Transverse colon (tissue), 4 donors: ENCODE results near the gene STH.

Experiments
- EP300 ChIP-seq: sonication (generic); formaldehyde crosslinking; IDR thresholded peaks from one replicate; pipeline ENCODE4 v1.6.1; 2017; ENCODE audit warnings: antibody characterized with exemption, low read depth
- POLR2A ChIP-seq: fragments of 450-650 bp; IDR thresholded peaks from one replicate; pipeline ENCODE4 v1.6.1; 2016; ENCODE audit warnings: antibody characterized with exemption, mild to moderate bottlenecking, moderate library complexity
- POLR2AphosphoS5 ChIP-seq, 3 donors: sonication (generic); formaldehyde crosslinking; IDR thresholded peaks; one replicate each; pipeline ENCODE4 v1.6.1; 2016; ENCODE audit warnings: antibody characterized with exemption in 3 of 3
- TF ChIP-seq, protein P1 (sequence below), 5 experiments: fragments of 200-600 bp in 3 of 5; fragments of 450-650 bp in 2 of 5; sonication (generic) in 3 of 5; IDR thresholded peaks; 1 replicate in 2 of 5; 2 replicates in 3 of 5; pipeline ENCODE4 v1.5.1; 2016 to 2017; ENCODE audit warnings: antibody characterized with exemption in 5 of 5, inconsistent platforms in 3 of 5, mild to moderate bottlenecking in 2 of 5, moderate library complexity in 1 of 5

DNA sequence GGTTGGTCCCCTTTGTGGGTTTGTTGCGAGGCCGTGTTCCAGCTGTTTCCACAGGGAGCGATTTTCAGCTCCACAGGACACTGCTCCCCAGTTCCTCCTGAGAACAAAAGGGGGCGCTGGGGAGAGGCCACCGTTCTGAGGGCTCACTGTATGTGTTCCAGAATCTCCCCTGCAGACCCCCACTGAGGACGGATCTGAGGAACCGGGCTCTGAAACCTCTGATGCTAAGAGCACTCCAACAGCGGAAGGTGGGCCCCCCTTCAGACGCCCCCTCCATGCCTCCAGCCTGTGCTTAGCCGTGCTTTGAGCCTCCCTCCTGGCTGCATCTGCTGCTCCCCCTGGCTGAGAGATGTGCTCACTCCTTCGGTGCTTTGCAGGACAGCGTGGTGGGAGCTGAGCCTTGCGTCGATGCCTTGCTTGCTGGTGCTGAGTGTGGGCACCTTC lies 27.3 kb upstream of the STH start:
- TF ChIP-seq, protein P1, sequence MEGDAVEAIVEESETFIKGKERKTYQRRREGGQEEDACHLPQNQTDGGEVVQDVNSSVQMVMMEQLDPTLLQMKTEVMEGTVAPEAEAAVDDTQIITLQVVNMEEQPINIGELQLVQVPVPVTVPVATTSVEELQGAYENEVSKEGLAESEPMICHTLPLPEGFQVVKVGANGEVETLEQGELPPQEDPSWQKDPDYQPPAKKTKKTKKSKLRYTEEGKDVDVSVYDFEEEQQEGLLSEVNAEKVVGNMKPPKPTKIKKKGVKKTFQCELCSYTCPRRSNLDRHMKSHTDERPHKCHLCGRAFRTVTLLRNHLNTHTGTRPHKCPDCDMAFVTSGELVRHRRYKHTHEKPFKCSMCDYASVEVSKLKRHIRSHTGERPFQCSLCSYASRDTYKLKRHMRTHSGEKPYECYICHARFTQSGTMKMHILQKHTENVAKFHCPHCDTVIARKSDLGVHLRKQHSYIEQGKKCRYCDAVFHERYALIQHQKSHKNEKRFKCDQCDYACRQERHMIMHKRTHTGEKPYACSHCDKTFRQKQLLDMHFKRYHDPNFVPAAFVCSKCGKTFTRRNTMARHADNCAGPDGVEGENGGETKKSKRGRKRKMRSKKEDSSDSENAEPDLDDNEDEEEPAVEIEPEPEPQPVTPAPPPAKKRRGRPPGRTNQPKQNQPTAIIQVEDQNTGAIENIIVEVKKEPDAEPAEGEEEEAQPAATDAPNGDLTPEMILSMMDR (IDR thresholded peaks at IDR 0.05): no peak
- no peak for TF ChIP-seq POLR2A
- TF ChIP-seq POLR2AphosphoS5 (IDR thresholded peaks at IDR 0.05): no peak
- no peak for TF ChIP-seq EP300
